Smooth muscle cell (in vitro differentiated cells): ENCODE data around the gene FAM9C. TPM values are rescaled to one million over a fixed set of nuclear protein-coding genes. Genes with fewer than 3 reads are reported as not detected.

Source experiments
- DNase-seq: peaks from one replicate; lab custom pipeline; 2025; ENCODE audit not compliant: unreplicated experiment; lab: John Stamatoyannopoulos, UW
- H2AFZ ChIP-seq: fragments of 200-600 bp; sonication (generic); 2 replicates; pipeline ENCODE4 v1.6.0; 2016; ENCODE audit warnings: antibody characterized with exemption, low read depth, mild to moderate bottlenecking
- H3F3A ChIP-seq: fragments of 200-600 bp; sonication (generic); 2 replicates; pipeline ENCODE4 v1.6.0; 2017; ENCODE audit warnings: antibody characterized with exemption, low read depth
- H3K27ac ChIP-seq: fragments of 200-600 bp; sonication (generic); 2 replicates; pipeline ENCODE4 v1.5.1; 2016; ENCODE audit warnings: low read depth, mild to moderate bottlenecking
- H3K27me3 ChIP-seq: fragments of 200-600 bp; sonication (generic); 2 replicates; pipeline ENCODE4 v1.6.1; 2016; ENCODE audit warnings: low read depth, mild to moderate bottlenecking
- H3K36me3 ChIP-seq: fragments of 200-600 bp; sonication (generic); 2 replicates; pipeline ENCODE4 v1.5.1; 2016; ENCODE audit warnings: low read depth
- H3K4me1 ChIP-seq: fragments of 200-600 bp; sonication (generic); 2 replicates; pipeline ENCODE4 v1.5.1; 2016; ENCODE audit warnings: low read depth
- H3K4me2 ChIP-seq: fragments of 200-600 bp; sonication (generic); 2 replicates; pipeline ENCODE4 v1.6.0; 2016; ENCODE audit warnings: mild to moderate bottlenecking
- H3K4me3 ChIP-seq: fragments of 200-600 bp; sonication (generic); 2 replicates; pipeline ENCODE4 v1.5.1; 2016; ENCODE audit warnings: mild to moderate bottlenecking
- H3K79me2 ChIP-seq: fragments of 200-600 bp; sonication (generic); 2 replicates; pipeline ENCODE4 v1.6.0; 2016; ENCODE audit warnings: low read depth, mild to moderate bottlenecking
- H3K9ac ChIP-seq: fragments of 200-600 bp; sonication (generic); 2 replicates; pipeline ENCODE4 v1.6.0; 2016; ENCODE audit warnings: low read depth
- H3K9me3 ChIP-seq: fragments of 200-600 bp; sonication (generic); replicated peaks from 2 replicates; pipeline ENCODE4 v1.5.1; 2016; ENCODE audit warnings: low read depth
- H4K20me1 ChIP-seq: fragments of 200-600 bp; sonication (generic); 2 replicates; pipeline ENCODE4 v1.6.0; 2016; ENCODE audit warnings: low read depth
- CTCF ChIP-seq: fragments of 200-600 bp; sonication (generic); IDR thresholded peaks from 2 replicates; pipeline ENCODE4 v1.5.1; 2017; ENCODE audit warnings: borderline replicate concordance, mild to moderate bottlenecking, antibody characterized with exemption; ENCODE audit not compliant: insufficient read depth, poor library complexity, severe bottlenecking
- WGBS: methylation state at CpG from one replicate; pipeline ENCODE4 v1.1.7; 2016; ENCODE audit warnings: low lambda C conversion rate; 5-methylcytosine and 5-hydroxymethylcytosine counted together
- polyA plus RNA-seq: library from polyadenylated mRNA; unstranded; fragments of >200 nt; fragmentation: Nextera tagmentation; extraction: Ambion mirVana; gene quantifications from 2 replicates; pipeline ENCODE4 v1.2.1, GENCODE V29; 2016
- total RNA-seq: library from RNA; depleted of rRNA; stranded (reverse); fragments of >200 nt; gene quantifications from 2 replicates; pipeline ENCODE4 v1.2.3, GENCODE V29; 2014

Gene FAM9C
- total and polyA plus RNA-seq, 2 experiments from 2014 or later = not detected

GRCh38 chrX:13010546-13010945 lies 33.9 kb downstream of the FAM9C start:
- no peaks in the 10 kb centered on the region for H3F3A ChIP-seq
- H3K4me2 ChIP-seq = no peak overlapping the region
- no peaks in the 10 kb centered on the region for H3K27me3 ChIP-seq
- no peak overlapping the region for H3K27ac ChIP-seq
- no peaks in the 10 kb centered on the region for H3K9me3 ChIP-seq
- no peaks in the 10 kb centered on the region for H3K36me3 ChIP-seq
- H3K9ac ChIP-seq = no peak overlapping the region
- H3K4me1 ChIP-seq = peaks cover 6% of the 10 kb centered on the region
- TF ChIP-seq CTCF = no peak
- 95% methylated on average over 2 of the region's 2 CpGs for WGBS
- H2AFZ ChIP-seq = no peak overlapping the region
- no peak overlapping the region for H3K4me3 ChIP-seq
- H4K20me1 ChIP-seq = no peaks in the 10 kb centered on the region
- H3K79me2 ChIP-seq = no peaks in the 10 kb centered on the region
- no peak for DNase-seq

GRCh38 chrX:13009844-13010243 lies 34.6 kb downstream of the FAM9C start:
- Histone ChIP-seq H3K27me3 (no peaks in the 10 kb centered on the region), H3K4me3 (no peak overlapping the region), H3K9me3 (no peaks in the 10 kb centered on the region), H2AFZ (no peak overlapping the region), H3F3A (no peaks in the 10 kb centered on the region), H3K79me2 (no peaks in the 10 kb centered on the region), H3K4me2 (no peak overlapping the region), H3K4me1 (peaks cover 6% of the 10 kb centered on the region), H4K20me1 (no peaks in the 10 kb centered on the region), H3K9ac (no peak overlapping the region), H3K27ac (no peak overlapping the region), H3K36me3 (no peaks in the 10 kb centered on the region)
- no peak for DNase-seq
- 97% methylated on average over 8 of the region's 8 CpGs for WGBS
- no peak for TF ChIP-seq CTCF

- no peak for TF ChIP-seq CTCF
- Histone ChIP-seq H4K20me1 (no peaks in the 10 kb centered on the region), H3K79me2 (no peaks in the 10 kb centered on the region), H3K27me3 (no peaks in the 10 kb centered on the region), H3K9ac (no peak overlapping the region), H3K4me2 (no peak overlapping the region), H3K36me3 (no peaks in the 10 kb centered on the region), H3K9me3 (no peaks in the 10 kb centered on the region), H3K4me3 (no peak overlapping the region), H3K4me1 (peaks cover 6% of the 10 kb centered on the region), H2AFZ (no peak overlapping the region), H3K27ac (no peak overlapping the region), H3F3A (no peaks in the 10 kb centered on the region)
- DNase-seq = no peak
- 86% methylated on average over 3 of the region's 3 CpGs for WGBS
These were observed 35.1 kb downstream of the FAM9C start for GRCh38 chrX:13009273-13009672.

- Histone ChIP-seq H3K9ac (no peak overlapping the region), H3K79me2 (no peaks in the 10 kb centered on the region), H3K4me1 (peaks cover 4% of the 10 kb centered on the region), H3K27ac (no peak overlapping the region), H3K36me3 (no peaks in the 10 kb centered on the region), H2AFZ (no peak overlapping the region), H3K4me2 (no peak overlapping the region), H3K9me3 (no peaks in the 10 kb centered on the region), H4K20me1 (no peaks in the 10 kb centered on the region), H3K4me3 (no peak overlapping the region), H3K27me3 (no peaks in the 10 kb centered on the region), H3F3A (no peaks in the 10 kb centered on the region)
- no peak for TF ChIP-seq CTCF
- DNase-seq = no peak
- WGBS = 97% methylated on average over 3 of the region's 3 CpGs
These were observed 35.6 kb downstream of the FAM9C start for GRCh38 chrX:13008851-13009250.
